ENCODE measurements around the gene SPRR4. TPM values are rescaled to one million over a fixed set of nuclear protein-coding genes. Genes with fewer than 3 reads are reported as not detected.

The SPRR4 gene
- total and polyA plus RNA-seq, 9 of the 15 experiments (the other 6 are each of a cell fraction or from before 2014, with no cell fraction given), result not detected

DNA sequence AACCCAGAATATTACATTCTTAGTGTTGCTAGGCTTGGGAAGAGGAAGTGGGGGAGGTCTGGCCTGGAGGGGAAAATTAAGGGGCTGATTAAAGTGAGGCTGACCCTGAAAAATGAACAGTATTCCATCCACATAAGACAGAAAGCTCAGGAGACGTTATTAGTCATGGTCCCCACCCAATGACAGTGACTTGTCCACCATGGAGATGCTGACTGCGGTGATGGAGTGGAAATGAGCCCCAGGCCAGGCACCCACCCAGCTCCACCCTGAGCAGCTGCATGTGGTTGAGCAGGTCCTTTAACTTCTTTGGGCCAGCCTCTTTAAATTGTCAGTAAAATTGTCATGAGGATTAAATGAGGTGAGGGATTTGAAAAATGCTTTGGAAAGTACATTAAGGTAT lies 1.4 kb upstream of the SPRR4 start:
- no peak overlapping the region for H3K4me3 ChIP-seq
- intact Hi-C loops (cut with micrococcal nuclease), result no loop called here
- H3K27ac ChIP-seq (ENCODE audit: extremely low read depth, low read depth, low read length), result no peak overlapping the region
- H3K9ac ChIP-seq (ENCODE audit: insufficient read depth in 1 of 2, low read depth in 2 of 2, low read length in 2 of 2), result no peak overlapping the region
- H3K36me3 ChIP-seq (ENCODE audit: control insufficient read depth, insufficient read depth, low read length), result no peaks in the 10 kb centered on the region
- CTCF ChIA-PET (ENCODE audit: low intra/inter-chr PET ratio), result interaction anchor here (0.7 kb wide), 1 partner anchor 16 kb away, joined by 3 read pairs; no protein-coding TSS in a partner anchor
- WGBS (ENCODE audit: insufficient coverage, low coverage, missing lambda C conversion rate), result 0% methylated on average over 2 of the region's 2 CpGs
- no peaks in the 10 kb centered on the region for H3K9me3 ChIP-seq (replicated peaks; ENCODE audit: control insufficient read depth, insufficient read depth, low read depth, low read length)
- TF ChIP-seq BRD9 (IDR thresholded peaks at IDR 0.05; ENCODE audit: low read depth, partially characterized antibody), result no peak
- ATAC-seq (no peak), FAIRE-seq (no peak), DNase-seq (ENCODE audit: extremely low read depth in 1 of 4, low spot score in 3 of 4) (no peak)
- no TSS peak for BruUV-seq (replicated peaks)
- peaks cover 0 to 8% of the 10 kb centered on the region in 2 experiments; a peak in 3 of 5 replicates for H3K27me3 ChIP-seq (ENCODE audit: control insufficient read depth in 2 of 2, insufficient read depth in 2 of 2, low read length in 2 of 2)
- no peak overlapping the region for H3K4me2 ChIP-seq (ENCODE audit: insufficient read depth, low read length)
- in situ Hi-C loops (cut with MboI), result loop anchor here (25.0 kb wide), 1 partner anchor 218 kb away; no protein-coding TSS in a partner anchor
- POLR2A ChIA-PET, result no interaction called here
- H3K4me1 ChIP-seq (replicated peaks in 1 of 2; ENCODE audit: control insufficient read depth in 2 of 2, insufficient read depth in 2 of 2, low read length in 2 of 2), result no peaks in the 10 kb centered on the region
- H3K79me2 ChIP-seq (ENCODE audit: control insufficient read depth, insufficient read depth, low read length), result no peaks in the 10 kb centered on the region
- H3K9me1 ChIP-seq (ENCODE audit: control insufficient read depth, insufficient read depth, low read length), result no peaks in the 10 kb centered on the region
- H4K20me1 ChIP-seq (replicated peaks; ENCODE audit: control insufficient read depth, insufficient read depth, low read length), result no peaks in the 10 kb centered on the region
- H2AFZ ChIP-seq (ENCODE audit: low read depth, low read length), result no peak overlapping the region

DNA sequence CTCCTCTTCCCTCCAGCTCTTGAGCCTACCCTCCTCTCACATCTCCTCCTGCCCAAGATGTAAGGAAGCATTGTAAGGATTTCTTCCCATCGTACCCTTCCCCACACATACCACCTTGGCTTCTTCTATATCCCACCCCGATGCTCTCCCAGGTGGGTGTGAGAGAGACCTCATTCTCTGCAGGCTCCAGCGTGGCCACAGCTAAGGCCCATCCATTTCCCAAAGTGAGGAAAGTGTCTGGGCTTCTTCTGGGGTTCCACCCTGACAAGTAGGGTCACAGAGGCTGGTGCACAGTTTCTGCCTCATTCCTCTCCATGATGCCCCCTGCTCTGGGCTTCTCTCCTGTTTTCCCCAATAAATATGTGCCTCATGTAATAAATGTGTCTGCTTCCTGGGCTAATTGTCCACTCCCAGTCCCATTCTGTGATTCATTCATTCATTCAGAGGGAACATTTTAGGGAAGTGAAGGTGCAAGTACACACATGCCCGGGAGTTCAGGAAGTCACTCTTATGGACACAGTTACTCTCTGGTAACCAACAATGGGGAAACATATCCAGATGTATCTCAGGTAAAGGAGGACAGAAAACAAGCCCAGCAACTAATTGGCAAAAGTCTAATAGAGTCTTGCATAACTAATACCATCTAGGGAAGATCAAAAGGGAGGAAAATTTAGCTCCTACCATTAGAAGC lies 1.9 kb downstream of the SPRR4 start:
- no peak for ATAC-seq
- POLR2A ChIA-PET, result no interaction called here
- CTCF ChIA-PET (ENCODE audit: low intra/inter-chr PET ratio), result no interaction called here
- Histone ChIP-seq H3K9ac (ENCODE audit: insufficient read depth in 1 of 2, low read depth in 2 of 2, low read length in 2 of 2) (no peak overlapping the region), H3K27me3 (ENCODE audit: control insufficient read depth in 2 of 2, insufficient read depth in 2 of 2, low read length in 2 of 2) (peaks cover 0 to 3% of the 10 kb centered on the region in 2 experiments; a peak in 3 of 5 replicates), H3K27ac (ENCODE audit: extremely low read depth, low read depth, low read length) (no peak overlapping the region), H3K4me2 (ENCODE audit: insufficient read depth, low read length) (no peak overlapping the region), H3K4me1 (replicated peaks in 1 of 2; ENCODE audit: control insufficient read depth in 2 of 2, insufficient read depth in 2 of 2, low read length in 2 of 2) (no peaks in the 10 kb centered on the region), H3K9me1 (ENCODE audit: control insufficient read depth, insufficient read depth, low read length) (no peaks in the 10 kb centered on the region), H3K36me3 (ENCODE audit: control insufficient read depth, insufficient read depth, low read length) (no peaks in the 10 kb centered on the region), H3K4me3 (no peak overlapping the region), H3K79me2 (ENCODE audit: control insufficient read depth, insufficient read depth, low read length) (no peaks in the 10 kb centered on the region), H3K9me3 (replicated peaks; ENCODE audit: control insufficient read depth, insufficient read depth, low read depth, low read length) (no peaks in the 10 kb centered on the region), H4K20me1 (replicated peaks; ENCODE audit: control insufficient read depth, insufficient read depth, low read length) (no peaks in the 10 kb centered on the region), H2AFZ (ENCODE audit: low read depth, low read length) (no peak overlapping the region)
- DNase-seq (ENCODE audit: extremely low read depth in 1 of 4, low spot score in 3 of 4), result no peak
- in situ Hi-C loops (cut with MboI), result loop anchor here (25.0 kb wide), 1 partner anchor 215 kb away; no protein-coding TSS in a partner anchor
- no TSS peak for BruUV-seq (replicated peaks)
- 0% methylated on average over 4 of the region's 4 CpGs for WGBS (ENCODE audit: insufficient coverage, low coverage, missing lambda C conversion rate)
- intact Hi-C loops (cut with micrococcal nuclease), result no loop called here
- no peak for FAIRE-seq
- TF ChIP-seq ARNT (IDR thresholded peaks at IDR 0.05) (no peak), SMAD1 (IDR thresholded peaks at IDR 0.05; ENCODE audit: low read depth, low read length, partially characterized antibody) (no peak), HCFC1 (IDR thresholded peaks at IDR 0.05; ENCODE audit: low read depth, low read length) (no peak), ZNF239 (CRISPR knock-in tag; IDR thresholded peaks at IDR 0.05) (no peak), ZNF695 (CRISPR knock-in tag; IDR thresholded peaks at IDR 0.05) (no peak), TAF1 (IDR thresholded peaks at IDR 0.05; ENCODE audit: control insufficient read depth, extremely low read depth, insufficient read depth, low read length, severe bottlenecking) (no peak), MYC (IDR thresholded peaks at IDR 0.05; ENCODE audit: low read depth, low read length) (no peak), MYC (CRISPR knock-in tag; IDR thresholded peaks at IDR 0.05; ENCODE audit: borderline replicate concordance, low read depth) (no peak)
- TF ChIP-seq, protein P1, sequence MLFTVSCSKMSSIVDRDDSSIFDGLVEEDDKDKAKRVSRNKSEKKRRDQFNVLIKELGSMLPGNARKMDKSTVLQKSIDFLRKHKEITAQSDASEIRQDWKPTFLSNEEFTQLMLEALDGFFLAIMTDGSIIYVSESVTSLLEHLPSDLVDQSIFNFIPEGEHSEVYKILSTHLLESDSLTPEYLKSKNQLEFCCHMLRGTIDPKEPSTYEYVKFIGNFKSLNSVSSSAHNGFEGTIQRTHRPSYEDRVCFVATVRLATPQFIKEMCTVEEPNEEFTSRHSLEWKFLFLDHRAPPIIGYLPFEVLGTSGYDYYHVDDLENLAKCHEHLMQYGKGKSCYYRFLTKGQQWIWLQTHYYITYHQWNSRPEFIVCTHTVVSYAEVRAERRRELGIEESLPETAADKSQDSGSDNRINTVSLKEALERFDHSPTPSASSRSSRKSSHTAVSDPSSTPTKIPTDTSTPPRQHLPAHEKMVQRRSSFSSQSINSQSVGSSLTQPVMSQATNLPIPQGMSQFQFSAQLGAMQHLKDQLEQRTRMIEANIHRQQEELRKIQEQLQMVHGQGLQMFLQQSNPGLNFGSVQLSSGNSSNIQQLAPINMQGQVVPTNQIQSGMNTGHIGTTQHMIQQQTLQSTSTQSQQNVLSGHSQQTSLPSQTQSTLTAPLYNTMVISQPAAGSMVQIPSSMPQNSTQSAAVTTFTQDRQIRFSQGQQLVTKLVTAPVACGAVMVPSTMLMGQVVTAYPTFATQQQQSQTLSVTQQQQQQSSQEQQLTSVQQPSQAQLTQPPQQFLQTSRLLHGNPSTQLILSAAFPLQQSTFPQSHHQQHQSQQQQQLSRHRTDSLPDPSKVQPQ (CRISPR knock-in tag; IDR thresholded peaks at IDR 0.05; ENCODE audit: borderline replicate concordance), result no peak
